SK-N-SH (cell line): ENCODE results near the gene KDM4C. TPM values are rescaled to one million over a fixed set of nuclear protein-coding genes. Genes with fewer than 3 reads are reported as not detected.

Experiments
- CTCF ChIA-PET: fragments of 300-600, 350-600 bp; formaldehyde crosslinking; extraction: SDS; loops from one replicate; lab custom pipeline; 2021; lab: Yijun Ruan, JAX
- POLR2A ChIA-PET: fragments of 350-600 bp; sonication (Branson Sonifier 250); formaldehyde crosslinking; extraction: SDS; loops from one replicate; lab custom pipeline; 2020; ENCODE audit warnings: antibody characterized with exemption, inconsistent platforms; lab: Yijun Ruan, JAX
- DNase-seq: peaks from one replicate; pipeline ENCODE4 v3.0.0; 2012
- H2AFZ ChIP-seq: fragments of 200-600 bp; sonication (generic); 2 replicates; pipeline ENCODE4 v1.8.1; 2016; ENCODE audit warnings: antibody characterized with exemption, mild to moderate bottlenecking, low read depth
- H3F3A ChIP-seq: fragments of 200-600 bp; sonication (generic); replicated peaks from 2 replicates; pipeline ENCODE3; 2016; ENCODE audit warnings: antibody characterized with exemption, mild to moderate bottlenecking; ENCODE audit not compliant: insufficient read depth
- H3K27ac ChIP-seq, 2 experiments: fragments of 200-500 bp in 1 of 2; fragments of 200-600 bp in 1 of 2; sonication (Bioruptor generic) in 1 of 2; sonication (generic), shearing (Covaris generic) in 1 of 2; 2 replicates each; pipeline versions ENCODE4 v1.5.1 to v1.6.1; 2014 to 2016; ENCODE audit warnings: low read depth in 2 of 2, inconsistent platforms in 1 of 2, low read length in 1 of 2, mild to moderate bottlenecking in 1 of 2, mixed read lengths in 1 of 2
- H3K27me3 ChIP-seq: fragments of 200-600 bp; sonication (generic), shearing (Covaris generic); 2 replicates; pipeline ENCODE4 v1.6.1; 2016; ENCODE audit warnings: mixed run types; ENCODE audit not compliant: insufficient read depth
- H3K36me3 ChIP-seq, 2 experiments: fragments of 200-500 bp in 1 of 2; fragments of 200-600 bp in 1 of 2; sonication (Bioruptor generic) in 1 of 2; sonication (generic) in 1 of 2; replicated peaks in 1 of 2; 2 replicates each; pipeline versions ENCODE3 to v1.5.1; 2014 to 2016; ENCODE audit warnings: low read length in 1 of 2, mild to moderate bottlenecking in 1 of 2; ENCODE audit not compliant: insufficient read depth in 2 of 2, control insufficient read depth in 1 of 2
- H3K4me1 ChIP-seq, 2 experiments: fragments of 200-500 bp in 1 of 2; fragments of 200-600 bp in 1 of 2; sonication (Bioruptor generic) in 1 of 2; sonication (generic), shearing (Covaris generic) in 1 of 2; 2 replicates each; pipeline versions ENCODE4 v1.5.1 to v1.6.1; 2014 to 2016; ENCODE audit warnings: low read depth in 1 of 2, low read length in 1 of 2, mixed run types in 1 of 2; ENCODE audit not compliant: insufficient read depth in 2 of 2, control insufficient read depth in 1 of 2
- H3K4me2 ChIP-seq: fragments of 200-600 bp; sonication (generic), shearing (Covaris generic); 2 replicates; pipeline ENCODE4 v1.6.1; 2017; ENCODE audit warnings: mixed run types
- H3K4me3 ChIP-seq, 2 experiments: fragments of 200-500 bp in 1 of 2; fragments of 200-600 bp in 1 of 2; sonication (Bioruptor generic) in 1 of 2; sonication (generic), shearing (Covaris generic) in 1 of 2; 2 replicates each; pipeline versions ENCODE4 v1.5.1 to v1.8.1; 2014 to 2016; ENCODE audit warnings: low read depth in 2 of 2, inconsistent platforms in 1 of 2, low read length in 1 of 2, mild to moderate bottlenecking in 1 of 2, mixed read lengths in 1 of 2, moderate library complexity in 1 of 2
- H3K79me2 ChIP-seq: fragments of 200-600 bp; sonication (generic); 2 replicates; pipeline ENCODE4 v1.8.1; 2017; ENCODE audit warnings: mild to moderate bottlenecking; ENCODE audit not compliant: insufficient read depth
- H3K9ac ChIP-seq: fragments of 200-600 bp; sonication (generic); 2 replicates; pipeline ENCODE4 v1.6.1; 2017; ENCODE audit warnings: mixed run types
- H3K9me2 ChIP-seq: fragments of 200-600 bp; sonication (generic); 2 replicates; pipeline ENCODE4 v1.6.1; 2017; ENCODE audit warnings: mixed run types
- H3K9me3 ChIP-seq: fragments of 200-600 bp; sonication (generic); 2 replicates; pipeline ENCODE4 v1.6.1; 2017; ENCODE audit warnings: mixed run types, mild to moderate bottlenecking, moderate library complexity
- H4K20me1 ChIP-seq: fragments of 200-600 bp; sonication (generic); 2 replicates; pipeline ENCODE4 v1.6.1; 2017; ENCODE audit warnings: mild to moderate bottlenecking, mixed run types; ENCODE audit not compliant: insufficient read depth
- CHD2 ChIP-seq: fragments of 150-350 bp; IDR thresholded peaks from 2 replicates; pipeline ENCODE4 v1.6.1; 2018; ENCODE audit warnings: low read length; ENCODE audit not compliant: partially characterized antibody
- ELF1 ChIP-seq: IDR thresholded peaks from 2 replicates; pipeline ENCODE4 v1.4.0; 2012
- FOSL2 ChIP-seq: IDR thresholded peaks from 2 replicates; pipeline ENCODE4 v1.4.0; 2012; ENCODE audit warnings: low read depth, mild to moderate bottlenecking, moderate library complexity, borderline replicate concordance
- FOXJ3 ChIP-seq: sonication (generic); formaldehyde crosslinking; IDR thresholded peaks from 2 replicates; pipeline ENCODE4 v1.5.1; 2020; ENCODE audit warnings: mild to moderate bottlenecking, missing genetic modification reagents
- GATA2 ChIP-seq: sonication (generic); formaldehyde crosslinking; IDR thresholded peaks from 2 replicates; pipeline ENCODE4 v1.5.0; 2020; ENCODE audit warnings: mild to moderate bottlenecking, missing genetic modification reagents
- IRF3 ChIP-seq: fragments of 150-350 bp; IDR thresholded peaks from 2 replicates; pipeline ENCODE4 v1.6.1; 2016; ENCODE audit warnings: mild to moderate bottlenecking, low read depth, low read length
- JUND ChIP-seq: IDR thresholded peaks from 2 replicates; pipeline ENCODE4 v1.4.0; 2012
- MXI1 ChIP-seq: IDR thresholded peaks from 2 replicates; pipeline ENCODE4 v1.6.1; 2012; ENCODE audit warnings: mild to moderate bottlenecking, low read depth, low read length, improper control_type of control experiment
- NFIC ChIP-seq: IDR thresholded peaks from 2 replicates; pipeline ENCODE4 v1.4.0; 2012; ENCODE audit warnings: borderline replicate concordance
- NRF1 ChIP-seq: IDR thresholded peaks from 2 replicates; pipeline ENCODE4 v1.6.1; 2012; ENCODE audit warnings: low read depth, mild to moderate bottlenecking, low read length
- PBX3 ChIP-seq: IDR thresholded peaks from 2 replicates; pipeline ENCODE4; 2012
- RAD21 ChIP-seq: IDR thresholded peaks from 2 replicates; pipeline ENCODE4 v1.6.1; 2012; ENCODE audit warnings: mild to moderate bottlenecking, low read length
- REST ChIP-seq: IDR thresholded peaks from 2 replicates; pipeline ENCODE4 v1.6.1; 2012; ENCODE audit warnings: mild to moderate bottlenecking, low read depth, low read length, moderate library complexity
- RXRA ChIP-seq: IDR thresholded peaks from 2 replicates; pipeline ENCODE4 v1.4.0; 2012; ENCODE audit warnings: low read depth, mild to moderate bottlenecking, borderline replicate concordance
- SIN3A ChIP-seq: IDR thresholded peaks from 2 replicates; pipeline ENCODE4 v1.6.1; 2012; ENCODE audit warnings: low read depth, mild to moderate bottlenecking, low read length, moderate library complexity, borderline replicate concordance
- SMC3 ChIP-seq: IDR thresholded peaks from 2 replicates; pipeline ENCODE4 v1.6.1; 2012; ENCODE audit warnings: low read depth, low read length, improper control_type of control experiment
- TCF12 ChIP-seq: IDR thresholded peaks from 2 replicates; pipeline ENCODE4 v1.4.0; 2012
- TEAD4 ChIP-seq: IDR thresholded peaks from 2 replicates; pipeline ENCODE4 v1.4.0; 2012; ENCODE audit warnings: mild to moderate bottlenecking, borderline replicate concordance; ENCODE audit not compliant: insufficient read depth
- ZBTB33 ChIP-seq: IDR thresholded peaks from 2 replicates; pipeline ENCODE4 v1.4.0; 2012; ENCODE audit warnings: low read depth, borderline replicate concordance
- WGBS: methylation state at CpG from one replicate; pipeline ENCODE4 v1.1.6; 2017; ENCODE audit warnings: low lambda C conversion rate; 5-methylcytosine and 5-hydroxymethylcytosine counted together
- polyA plus RNA-seq, 3 experiments: library from polyadenylated mRNA; depleted of rRNA; stranded (reverse); fragments of >200 nt; gene quantifications; 2 replicates each; pipeline ENCODE4 v1.2.3, GENCODE V29; 2012

The KDM4C gene
- polyA plus RNA-seq, 1 of the 3 experiments (the other 2 are of a cell fraction) = 9.4 TPM

- no peak overlapping the region for H3K27ac ChIP-seq
- no peak for DNase-seq
- no peak overlapping the region for H2AFZ ChIP-seq
- no peaks in the 10 kb centered on the region for H3K9me2 ChIP-seq
- no peaks in the 10 kb centered on the region for H4K20me1 ChIP-seq
- H3K4me2 ChIP-seq = no peak overlapping the region
- no peaks in the 10 kb centered on the region for H3F3A ChIP-seq
- H3K9me3 ChIP-seq = no peaks in the 10 kb centered on the region
- H3K27me3 ChIP-seq = no peaks in the 10 kb centered on the region
- 96% methylated on average over 1 of the region's 1 CpG for WGBS
- POLR2A ChIA-PET = no interaction called here
- no peak overlapping the region; a peak in 1 of 4 replicates for H3K4me3 ChIP-seq
- H3K36me3 ChIP-seq = peaks cover 12 to 17% of the 10 kb centered on the region in 2 experiments
- TF ChIP-seq JUND (no peak), NFIC (no peak), TCF12 (no peak), FOXJ3 (CRISPR knock-in tag) (no peak), RXRA (no peak), NRF1 (no peak), ELF1 (no peak), FOSL2 (no peak), ZBTB33 (no peak), SMC3 (no peak), TEAD4 (no peak), SIN3A (no peak), REST (no peak), MXI1 (no peak), GATA2 (CRISPR knock-in tag) (no peak), CHD2 (no peak), IRF3 (no peak), RAD21 (no peak), PBX3 (no peak)
- CTCF ChIA-PET = interaction anchor here (0.9 to 2.5 kb wide), 4 partner anchors 14 to 156 kb away, joined by 4 to 9 read pairs (median 4); no protein-coding TSS in a partner anchor
- H3K9ac ChIP-seq = no peak overlapping the region
- peaks cover 0 to under 1% of the 10 kb centered on the region in 2 experiments; a peak in 1 of 4 replicates for H3K4me1 ChIP-seq
- no peaks in the 10 kb centered on the region for H3K79me2 ChIP-seq
Measured at GRCh38 chr9:6897207-6897822, 139.5 kb downstream of the KDM4C start.
